CD4-positive, CD25-positive, alpha-beta regulatory T cell (primary cell): Measurements from ENCODE around the gene FMO2. TPM values are rescaled to one million over a fixed set of nuclear protein-coding genes. Genes with fewer than 3 reads are reported as not detected.

Experiments used
- ATAC-seq, 2 donors: fragments of 150-1000 bp; cut with Tn5 transposase; one replicate each; pipeline ENCODE4 v1.10.0; 2021; ENCODE audit warnings: low read depth in 2 of 2, moderate number of reproducible peaks in 2 of 2, moderate library complexity in 1 of 2
- DNase-seq, 3 donors: peaks; one replicate each; pipeline versions ENCODE4 v3.0.0 to v3.0.0-alpha.2; 2012 to 2022; ENCODE audit warnings: mixed read lengths in 1 of 3
- H3K27ac ChIP-seq: one replicate; pipeline ENCODE4 v1.7.0; 2013; ENCODE audit warnings: mild to moderate bottlenecking, low read length; ENCODE audit not compliant: insufficient read depth, poor library complexity, severe bottlenecking
- H3K27me3 ChIP-seq: one replicate; pipeline ENCODE4 v1.7.0; 2013; ENCODE audit warnings: low read length; ENCODE audit not compliant: control insufficient read depth, insufficient read depth
- H3K36me3 ChIP-seq: one replicate; pipeline ENCODE4 v1.7.0; 2013; ENCODE audit warnings: mild to moderate bottlenecking, low read length, moderate library complexity; ENCODE audit not compliant: control insufficient read depth, insufficient read depth
- H3K4me1 ChIP-seq: 2 replicates; pipeline ENCODE4 v1.7.0; 2013; ENCODE audit warnings: mild to moderate bottlenecking, low read length; ENCODE audit not compliant: insufficient read depth, control insufficient read depth, poor library complexity, severe bottlenecking
- H3K4me3 ChIP-seq: one replicate; pipeline ENCODE4 v1.7.0; 2013; ENCODE audit warnings: low read depth, mild to moderate bottlenecking, low read length, moderate library complexity
- H3K9me3 ChIP-seq, 2 experiments: 1 replicate in 1 of 2; 2 replicates in 1 of 2; pipeline ENCODE4 v1.7.0; 2013; ENCODE audit warnings: low read length in 2 of 2, mild to moderate bottlenecking in 1 of 2, moderate library complexity in 1 of 2; ENCODE audit not compliant: control insufficient read depth in 2 of 2
- H3K27ac Mint-ChIP-seq, 3 donors: one replicate each; pipeline ENCODE4 v1.8.0; 2020 to 2022; ENCODE audit warnings: mild to moderate bottlenecking in 3 of 3, mixed read lengths in 3 of 3, moderate library complexity in 2 of 3
- H3K27me3 Mint-ChIP-seq: one replicate; pipeline ENCODE4 v1.8.0; 2022; ENCODE audit warnings: mild to moderate bottlenecking, mixed read lengths
- H3K36me3 Mint-ChIP-seq: one replicate; pipeline ENCODE4 v1.8.0; 2020; ENCODE audit warnings: mixed read lengths
- H3K4me1 Mint-ChIP-seq, 4 donors: one replicate each; pipeline ENCODE4 v1.8.0; 2020 to 2022; ENCODE audit warnings: mixed read lengths in 4 of 4, mild to moderate bottlenecking in 1 of 4
- H3K4me3 Mint-ChIP-seq, 4 donors: one replicate each; pipeline ENCODE4 v1.8.0; 2020 to 2022; ENCODE audit warnings: mild to moderate bottlenecking in 4 of 4, mixed read lengths in 4 of 4, moderate library complexity in 3 of 4
- H3K9me3 Mint-ChIP-seq, 7 donors: one replicate each; pipeline ENCODE4 v1.8.0; 2020 to 2022; ENCODE audit warnings: mixed read lengths in 7 of 7, mild to moderate bottlenecking in 3 of 7, moderate library complexity in 2 of 7
- polyA plus RNA-seq, 4 donors: library from polyadenylated mRNA; unstranded; fragments of 300-500 nt; fragmentation: Illumina TruSeq; gene quantifications; one replicate each; pipeline ENCODE4 v1.2.3, GENCODE V29; 2021
- total RNA-seq: library from RNA; stranded (reverse); gene quantifications from one replicate; pipeline ENCODE4 v1.2.3, GENCODE V29; 2022

The FMO2 gene, protein sequence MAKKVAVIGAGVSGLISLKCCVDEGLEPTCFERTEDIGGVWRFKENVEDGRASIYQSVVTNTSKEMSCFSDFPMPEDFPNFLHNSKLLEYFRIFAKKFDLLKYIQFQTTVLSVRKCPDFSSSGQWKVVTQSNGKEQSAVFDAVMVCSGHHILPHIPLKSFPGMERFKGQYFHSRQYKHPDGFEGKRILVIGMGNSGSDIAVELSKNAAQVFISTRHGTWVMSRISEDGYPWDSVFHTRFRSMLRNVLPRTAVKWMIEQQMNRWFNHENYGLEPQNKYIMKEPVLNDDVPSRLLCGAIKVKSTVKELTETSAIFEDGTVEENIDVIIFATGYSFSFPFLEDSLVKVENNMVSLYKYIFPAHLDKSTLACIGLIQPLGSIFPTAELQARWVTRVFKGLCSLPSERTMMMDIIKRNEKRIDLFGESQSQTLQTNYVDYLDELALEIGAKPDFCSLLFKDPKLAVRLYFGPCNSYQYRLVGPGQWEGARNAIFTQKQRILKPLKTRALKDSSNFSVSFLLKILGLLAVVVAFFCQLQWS
- total RNA-seq (not detected), polyA plus RNA-seq (not detected)

DNA sequence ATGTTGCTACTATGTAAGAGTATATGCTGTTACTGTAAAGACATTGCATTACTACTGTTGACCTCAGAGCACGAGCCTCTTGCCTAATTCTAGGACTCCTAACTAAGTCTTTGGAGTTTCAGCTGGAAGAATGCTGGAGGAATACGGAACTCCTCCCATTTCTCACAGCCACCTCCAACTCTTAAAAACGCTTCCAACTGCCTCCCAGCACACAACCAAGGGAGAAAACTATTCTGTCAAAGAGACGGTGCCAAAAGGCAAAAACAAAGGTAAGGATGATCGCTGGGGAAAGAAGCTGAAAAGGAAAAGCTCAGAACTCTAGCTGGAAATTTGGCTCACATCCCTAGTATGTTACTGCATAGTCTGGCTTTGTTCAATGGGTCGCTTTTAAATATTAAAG lies at the start of gene FMO2:
Gene FMO2, plus strand, starts transcription at position 210 of the 400 bp plus-strand sequence. CDS start 414 bp downstream, outside the sequence.
- no peak for ATAC-seq
- H3K4me1 Mint-ChIP-seq = no peaks in the 10 kb centered on the region
- Histone ChIP-seq H3K36me3 (no peaks in the 10 kb centered on the region), H3K9me3 (no peaks in the 10 kb centered on the region), H3K27me3 (peaks cover 11% of the 10 kb centered on the region), H3K27ac (no peak within 1 kb of the TSS), H3K4me3 (no peak within 1 kb of the TSS), H3K4me1 (no peaks in the 10 kb centered on the region)
- H3K27me3 Mint-ChIP-seq = peaks cover 19% of the 10 kb centered on the region
- no peak within 1 kb of the TSS for H3K4me3 Mint-ChIP-seq
- H3K27ac Mint-ChIP-seq = no peak within 1 kb of the TSS
- DNase-seq = no peak
- no peaks in the 10 kb centered on the region for H3K9me3 Mint-ChIP-seq
- no peaks in the 10 kb centered on the region for H3K36me3 Mint-ChIP-seq

DNA sequence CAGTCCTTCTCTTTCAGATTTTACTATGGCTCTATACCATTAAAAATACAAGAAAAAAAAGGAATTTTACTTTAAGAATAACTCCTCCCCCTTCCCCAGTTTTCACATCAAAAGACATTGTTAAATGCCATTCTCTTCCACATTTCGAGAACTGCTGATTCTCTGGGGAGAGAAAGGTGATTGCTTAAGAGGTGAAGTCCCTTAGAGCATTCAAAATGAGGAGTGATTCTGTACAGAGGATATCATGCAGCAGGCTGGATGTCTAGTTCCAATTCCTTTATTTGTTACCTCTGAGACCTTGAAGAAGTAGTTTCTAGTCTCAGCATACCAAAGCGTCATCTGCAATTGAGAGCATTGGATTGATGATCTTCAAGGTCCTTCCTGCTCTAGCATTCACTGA lies 47.5 kb upstream of the FMO2 start:
- H3K4me1 Mint-ChIP-seq = no peaks in the 10 kb centered on the region
- H3K36me3 ChIP-seq = no peaks in the 10 kb centered on the region
- H3K4me3 ChIP-seq = no peak overlapping the region

DNA sequence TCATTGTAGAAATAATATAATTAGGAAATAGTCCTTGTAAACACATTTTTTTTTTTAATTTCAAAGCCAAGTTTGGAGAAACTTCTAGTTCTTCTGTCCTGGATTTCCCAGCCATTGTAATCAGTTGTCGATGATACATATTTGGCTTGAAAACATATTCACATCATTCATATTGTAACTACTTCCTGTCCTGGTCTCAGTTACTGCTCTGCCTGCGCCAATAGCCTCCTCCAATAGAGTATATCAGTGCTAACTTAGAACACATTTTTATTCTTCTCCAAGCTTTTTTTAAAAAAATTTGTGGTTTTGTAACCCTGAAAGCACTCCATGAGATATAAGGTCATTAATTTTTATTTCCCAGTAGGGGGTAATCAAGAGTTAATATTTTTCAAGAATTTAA lies 46.1 kb upstream of the FMO2 start:
- Histone ChIP-seq H3K36me3 (no peaks in the 10 kb centered on the region), H3K4me3 (no peak overlapping the region), H3K4me1 (no peaks in the 10 kb centered on the region), H3K9me3 (no peaks in the 10 kb centered on the region), H3K27me3 (peaks cover 2% of the 10 kb centered on the region), H3K27ac (no peak overlapping the region)
- H3K4me1 Mint-ChIP-seq = no peaks in the 10 kb centered on the region
- no peak overlapping the region for H3K4me3 Mint-ChIP-seq
- DNase-seq = no peak
- peaks cover 0 to 3% (median 0%) of the 10 kb centered on the region in 7 donors for H3K9me3 Mint-ChIP-seq
- no peak for ATAC-seq
- no peaks in the 10 kb centered on the region for H3K36me3 Mint-ChIP-seq
- H3K27me3 Mint-ChIP-seq = no peaks in the 10 kb centered on the region
- no peak overlapping the region for H3K27ac Mint-ChIP-seq

More for the DNA sequence above, 47.5 kb upstream of the FMO2 start:
- Mint-ChIP-seq H3K4me3 (no peak overlapping the region), H3K9me3 (peaks cover 0 to 3% (median 0%) of the 10 kb centered on the region in 7 donors), H3K36me3 (no peaks in the 10 kb centered on the region), H3K27me3 (no peaks in the 10 kb centered on the region), H3K27ac (no peak overlapping the region)
- Histone ChIP-seq H3K9me3 (no peaks in the 10 kb centered on the region), H3K27me3 (peaks cover 2% of the 10 kb centered on the region), H3K4me1 (no peaks in the 10 kb centered on the region), H3K27ac (no peak overlapping the region)
- ATAC-seq = no peak
- DNase-seq = no peak

DNA sequence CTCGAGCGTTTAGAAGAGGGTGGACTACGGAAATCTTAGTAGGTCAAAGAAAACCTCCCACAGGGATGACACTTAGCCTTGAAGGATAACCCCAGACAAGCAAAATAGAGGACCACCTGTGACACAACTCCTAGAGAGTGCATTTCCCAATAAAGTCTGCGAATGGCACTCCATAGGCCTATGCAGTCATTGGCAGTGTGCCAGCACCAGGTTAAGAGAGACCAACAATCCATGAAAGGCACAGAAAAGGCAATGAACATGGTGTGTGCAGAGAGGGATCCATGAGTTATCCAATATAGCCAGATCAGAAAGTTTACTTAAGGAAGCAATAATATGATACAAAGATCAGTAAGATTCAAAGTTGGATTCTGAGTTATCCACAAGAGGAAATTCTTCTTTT lies 45.2 kb upstream of the FMO2 start:
- no peaks in the 10 kb centered on the region for H3K9me3 ChIP-seq
- no peaks in the 10 kb centered on the region for H3K36me3 ChIP-seq
- no peak overlapping the region for H3K27ac ChIP-seq
- H3K4me1 ChIP-seq = no peaks in the 10 kb centered on the region
- H3K36me3 Mint-ChIP-seq = no peaks in the 10 kb centered on the region
- ATAC-seq (no peak), DNase-seq (no peak)
- H3K27me3 ChIP-seq = peaks cover 2% of the 10 kb centered on the region
- no peak overlapping the region for H3K4me3 Mint-ChIP-seq
- no peak overlapping the region for H3K4me3 ChIP-seq
- peaks cover 0 to 3% (median 0%) of the 10 kb centered on the region in 7 donors for H3K9me3 Mint-ChIP-seq
- no peaks in the 10 kb centered on the region for H3K27me3 Mint-ChIP-seq
- no peak overlapping the region for H3K27ac Mint-ChIP-seq
- no peaks in the 10 kb centered on the region for H3K4me1 Mint-ChIP-seq

DNA sequence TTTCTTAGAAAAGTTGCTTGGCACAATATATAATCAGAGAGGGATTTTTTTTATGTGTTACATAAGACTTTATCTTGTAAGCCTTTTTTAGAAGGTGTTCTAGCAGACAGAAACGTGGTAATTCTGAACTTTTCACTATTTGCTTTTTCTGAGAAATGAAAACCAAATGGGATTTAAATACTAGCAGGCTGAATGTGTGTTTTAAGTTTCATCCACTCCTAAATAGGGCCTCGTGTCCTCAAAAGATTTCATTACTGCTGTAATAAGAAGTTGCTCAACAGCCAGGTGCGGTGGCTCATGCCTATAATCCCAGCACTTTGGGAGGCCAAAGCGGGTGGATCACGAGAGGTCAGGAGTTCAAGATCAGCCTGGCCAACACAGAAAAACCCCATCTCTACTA lies 44.7 kb upstream of the FMO2 start:
- no peak overlapping the region for H3K4me3 ChIP-seq
- H3K27ac Mint-ChIP-seq = no peak overlapping the region
- no peak for DNase-seq
- no peaks in the 10 kb centered on the region for H3K4me1 ChIP-seq
- no peaks in the 10 kb centered on the region for H3K36me3 ChIP-seq
- no peaks in the 10 kb centered on the region for H3K36me3 Mint-ChIP-seq
- H3K27ac ChIP-seq = no peak overlapping the region
- H3K4me1 Mint-ChIP-seq = no peaks in the 10 kb centered on the region
- H3K9me3 Mint-ChIP-seq = peaks cover 0 to 3% (median 0%) of the 10 kb centered on the region in 7 donors
- H3K27me3 Mint-ChIP-seq = no peaks in the 10 kb centered on the region
- no peaks in the 10 kb centered on the region for H3K9me3 ChIP-seq
- peaks cover 2% of the 10 kb centered on the region for H3K27me3 ChIP-seq
- H3K4me3 Mint-ChIP-seq = no peak overlapping the region
- ATAC-seq = no peak

DNA sequence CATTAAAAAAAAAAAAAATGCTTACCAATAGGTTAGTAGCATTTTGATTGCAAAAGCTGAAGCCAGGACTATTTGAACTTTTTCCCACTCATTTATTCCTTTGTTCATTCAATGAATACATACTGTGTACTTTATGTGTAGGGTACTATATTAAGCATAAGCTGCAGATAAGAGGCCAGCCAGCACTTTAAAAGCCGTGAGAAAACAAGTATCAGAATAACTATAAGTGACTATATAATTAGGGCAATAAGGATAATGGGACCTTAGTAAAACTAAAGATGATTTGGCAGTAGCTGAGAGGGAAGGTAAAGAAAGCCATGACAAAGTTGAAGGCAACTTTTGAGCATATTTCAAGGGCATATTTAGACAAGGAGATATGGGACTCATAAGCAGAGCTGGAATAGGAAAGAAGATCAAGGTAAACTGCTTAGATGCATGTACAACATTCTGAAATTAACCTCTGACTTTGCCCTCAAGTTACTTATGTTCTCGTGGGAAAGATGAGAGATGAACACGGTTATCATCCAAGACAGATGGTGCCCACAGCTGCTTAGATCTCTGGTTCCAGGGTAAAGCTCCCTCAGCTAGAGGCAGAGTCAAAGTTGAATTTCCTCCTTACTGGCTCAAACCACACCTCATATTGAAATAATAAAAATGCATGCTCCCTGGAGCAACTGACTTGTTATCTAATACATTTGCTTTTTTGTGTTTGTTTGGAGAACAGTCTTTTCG lies 44.0 kb upstream of the FMO2 start:
- Histone ChIP-seq H3K4me1 (no peaks in the 10 kb centered on the region), H3K4me3 (no peak overlapping the region), H3K36me3 (no peaks in the 10 kb centered on the region), H3K9me3 (no peaks in the 10 kb centered on the region), H3K27me3 (peaks cover 2% of the 10 kb centered on the region), H3K27ac (no peak overlapping the region)
- DNase-seq (no peak), ATAC-seq (no peak)
- no peaks in the 10 kb centered on the region for H3K4me1 Mint-ChIP-seq
- H3K4me3 Mint-ChIP-seq = no peak overlapping the region
- no peak overlapping the region for H3K27ac Mint-ChIP-seq
- H3K9me3 Mint-ChIP-seq = peaks cover 0 to 3% (median 0%) of the 10 kb centered on the region in 7 donors
- H3K27me3 Mint-ChIP-seq = no peaks in the 10 kb centered on the region
- no peaks in the 10 kb centered on the region for H3K36me3 Mint-ChIP-seq

DNA sequence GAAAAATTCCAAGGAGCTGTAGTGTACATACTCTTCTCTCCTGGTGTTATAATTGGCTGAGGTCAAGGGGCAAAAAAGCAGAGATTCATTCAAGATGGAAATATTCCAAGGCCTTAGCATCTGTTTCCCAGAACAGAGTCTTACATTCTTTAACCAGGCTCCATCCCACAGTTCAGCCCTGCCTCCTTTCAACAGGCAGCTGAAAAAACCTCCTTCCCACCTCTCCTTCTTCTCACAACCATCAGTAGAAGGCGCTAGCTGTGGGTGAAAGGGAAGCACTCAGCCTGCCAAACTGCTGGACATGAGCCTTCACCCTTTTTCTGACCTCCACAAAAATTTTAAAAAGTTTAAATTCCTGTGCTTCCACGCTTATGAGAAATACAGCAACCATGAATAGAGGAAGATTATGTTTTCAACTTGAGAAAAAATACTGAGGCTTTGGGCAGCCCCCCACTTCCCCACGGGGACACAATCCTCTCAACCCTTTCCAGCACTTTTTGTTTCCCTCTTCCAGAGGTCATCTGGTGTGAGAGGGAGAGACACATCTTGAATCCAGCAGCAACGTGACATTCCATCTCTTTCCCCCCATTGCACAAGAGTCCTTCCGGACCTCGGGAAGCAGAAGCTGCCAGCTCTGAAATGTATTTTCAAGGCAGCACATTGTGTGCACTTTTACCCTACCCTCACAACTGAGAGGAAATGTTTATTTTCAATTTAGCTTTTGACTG lies 43.2 kb upstream of the FMO2 start:
- no peak overlapping the region for H3K4me3 ChIP-seq
- ATAC-seq (no peak), DNase-seq (no peak)
- peaks cover 0 to 2% (median 0%) of the 10 kb centered on the region in 7 donors for H3K9me3 Mint-ChIP-seq
- no peaks in the 10 kb centered on the region for H3K36me3 ChIP-seq
- H3K27me3 ChIP-seq = peaks cover 2% of the 10 kb centered on the region
- H3K4me3 Mint-ChIP-seq = no peak overlapping the region
- no peaks in the 10 kb centered on the region for H3K4me1 Mint-ChIP-seq
- no peak overlapping the region for H3K27ac Mint-ChIP-seq
- H3K9me3 ChIP-seq = no peaks in the 10 kb centered on the region
- H3K27me3 Mint-ChIP-seq = no peaks in the 10 kb centered on the region
- H3K36me3 Mint-ChIP-seq = no peaks in the 10 kb centered on the region
- no peaks in the 10 kb centered on the region for H3K4me1 ChIP-seq
- H3K27ac ChIP-seq = no peak overlapping the region
